ENCODE measurements around the gene PRR18.

PRR18 gene

GRCh38 chr6:166341464-166341863 lies 33.3 kb upstream of the PRR18 start:
- Histone ChIP-seq H3K4me2 (ENCODE audit: low read length) (peak overlapping the region; percentile 63), H3K23ac (ENCODE audit: low read length) (no peak overlapping the region), H4K91ac (ENCODE audit: low read depth, low read length) (no peak overlapping the region), H3K27ac (ENCODE audit: low read depth, low read length) (no peak overlapping the region), H3K79me2 (ENCODE audit: control insufficient read depth, insufficient read depth, low read length, poor library complexity) (peaks cover 27% of the 10 kb centered on the region), H2AK5ac (ENCODE audit: low read length) (no peak overlapping the region), H3K4ac (ENCODE audit: low read depth, low read length) (peak overlapping the region; percentile 75), H3K36me3 (ENCODE audit: control insufficient read depth in 1 of 2, insufficient read depth in 2 of 2, low read length in 2 of 2) (peaks cover 13 to 15% of the 10 kb centered on the region in 2 experiments), H3K18ac (ENCODE audit: low read length) (no peak overlapping the region), H3K27me3 (ENCODE audit: insufficient read depth, low read length) (no peaks in the 10 kb centered on the region), H3K4me1 (ENCODE audit: control insufficient read depth in 1 of 2, insufficient read depth in 2 of 2, low read length in 2 of 2) (peaks cover 3 to 14% of the 10 kb centered on the region in 2 experiments), H2BK12ac (ENCODE audit: low read length) (no peak overlapping the region), H3K4me3 (ENCODE audit: low read depth, low read length) (no peak overlapping the region), H2AFZ (ENCODE audit: insufficient read depth, low read length, poor library complexity) (no peak overlapping the region), H3K9ac (ENCODE audit: low read length) (no peak overlapping the region), H4K12ac (ENCODE audit: low read depth, low read length) (no peak overlapping the region), H3K79me1 (ENCODE audit: low read length) (peaks cover 19% of the 10 kb centered on the region), H4K8ac (ENCODE audit: low read depth, low read length) (no peak overlapping the region), H2BK120ac (ENCODE audit: insufficient read depth, low read length, poor library complexity) (no peak overlapping the region), H2BK5ac (ENCODE audit: low read depth, low read length, poor library complexity) (no peak overlapping the region), H3K14ac (ENCODE audit: low read length) (no peak overlapping the region), H3K9me3 (ENCODE audit: insufficient read depth, low read depth, low read length) (peaks cover 2% of the 10 kb centered on the region)
- no peak for DNase-seq
- no CpG with 5 or more reads among the region's 7 CpGs for WGBS (ENCODE audit: extremely low coverage, insufficient coverage, insufficient read length)

- Histone ChIP-seq H3K18ac (ENCODE audit: low read length) (no peak overlapping the region), H2AK5ac (ENCODE audit: low read length) (no peak overlapping the region)
- 100% methylated on average over 1 of the region's 9 CpGs for WGBS (ENCODE audit: extremely low coverage, insufficient coverage, insufficient read length)
Measured at GRCh38 chr6:166338854-166339253, 30.7 kb upstream of the PRR18 start.

GRCh38 chr6:166336847-166337246 lies 28.7 kb upstream of the PRR18 start:
- Histone ChIP-seq H2BK120ac (ENCODE audit: insufficient read depth, low read length, poor library complexity) (no peak overlapping the region), H3K27ac (ENCODE audit: low read depth, low read length) (no peak overlapping the region), H3K79me2 (ENCODE audit: control insufficient read depth, insufficient read depth, low read length, poor library complexity) (peaks cover 23% of the 10 kb centered on the region), H3K27me3 (ENCODE audit: insufficient read depth, low read length) (no peaks in the 10 kb centered on the region), H3K4ac (ENCODE audit: low read depth, low read length) (peak overlapping the region; percentile 42), H3K4me3 (ENCODE audit: low read depth, low read length) (no peak overlapping the region), H4K8ac (ENCODE audit: low read depth, low read length) (no peak overlapping the region), H3K4me1 (ENCODE audit: control insufficient read depth in 1 of 2, insufficient read depth in 2 of 2, low read length in 2 of 2) (peaks cover 0 to 6% of the 10 kb centered on the region in 2 experiments), H3K14ac (ENCODE audit: low read length) (no peak overlapping the region), H3K9ac (ENCODE audit: low read length) (no peak overlapping the region), H2AK5ac (ENCODE audit: low read length) (no peak overlapping the region), H3K23ac (ENCODE audit: low read length) (no peak overlapping the region), H3K9me3 (ENCODE audit: insufficient read depth, low read depth, low read length) (peaks cover 2% of the 10 kb centered on the region), H3K36me3 (ENCODE audit: control insufficient read depth in 1 of 2, insufficient read depth in 2 of 2, low read length in 2 of 2) (peaks cover 26 to 36% of the 10 kb centered on the region in 2 experiments), H3K4me2 (ENCODE audit: low read length) (no peak overlapping the region), H2BK12ac (ENCODE audit: low read length) (no peak overlapping the region), H4K91ac (ENCODE audit: low read depth, low read length) (no peak overlapping the region), H2AFZ (ENCODE audit: insufficient read depth, low read length, poor library complexity) (no peak overlapping the region), H2BK5ac (ENCODE audit: low read depth, low read length, poor library complexity) (no peak overlapping the region), H4K12ac (ENCODE audit: low read depth, low read length) (no peak overlapping the region), H3K79me1 (ENCODE audit: low read length) (peaks cover under 1% of the 10 kb centered on the region), H3K18ac (ENCODE audit: low read length) (peak overlapping the region; percentile 30)
- no peak for DNase-seq
- no CpG with 5 or more reads among the region's 3 CpGs for WGBS (ENCODE audit: extremely low coverage, insufficient coverage, insufficient read length)

More at GRCh38 chr6:166338854-166339253, 30.7 kb upstream of the PRR18 start:
- Histone ChIP-seq H3K23ac (ENCODE audit: low read length) (peak overlapping the region; percentile 15), H4K8ac (ENCODE audit: low read depth, low read length) (no peak overlapping the region), H3K79me1 (ENCODE audit: low read length) (peaks cover 12% of the 10 kb centered on the region), H2BK12ac (ENCODE audit: low read length) (no peak overlapping the region), H3K4me2 (ENCODE audit: low read length) (no peak overlapping the region), H4K91ac (ENCODE audit: low read depth, low read length) (no peak overlapping the region), H2BK120ac (ENCODE audit: insufficient read depth, low read length, poor library complexity) (no peak overlapping the region), H2BK5ac (ENCODE audit: low read depth, low read length, poor library complexity) (no peak overlapping the region), H3K14ac (ENCODE audit: low read length) (no peak overlapping the region), H3K27ac (ENCODE audit: low read depth, low read length) (no peak overlapping the region), H3K4me3 (ENCODE audit: low read depth, low read length) (no peak overlapping the region), H3K27me3 (ENCODE audit: insufficient read depth, low read length) (no peaks in the 10 kb centered on the region), H3K36me3 (ENCODE audit: control insufficient read depth in 1 of 2, insufficient read depth in 2 of 2, low read length in 2 of 2) (peaks cover 21 to 32% of the 10 kb centered on the region in 2 experiments), H3K4ac (ENCODE audit: low read depth, low read length) (peak overlapping the region; percentile 82), H3K9ac (ENCODE audit: low read length) (no peak overlapping the region), H2AFZ (ENCODE audit: insufficient read depth, low read length, poor library complexity) (no peak overlapping the region), H3K79me2 (ENCODE audit: control insufficient read depth, insufficient read depth, low read length, poor library complexity) (peaks cover 27% of the 10 kb centered on the region), H4K12ac (ENCODE audit: low read depth, low read length) (no peak overlapping the region), H3K9me3 (ENCODE audit: insufficient read depth, low read depth, low read length) (peaks cover 2% of the 10 kb centered on the region), H3K4me1 (ENCODE audit: control insufficient read depth in 1 of 2, insufficient read depth in 2 of 2, low read length in 2 of 2) (peaks cover 0 to 8% of the 10 kb centered on the region in 2 experiments)
- DNase-seq, result no peak

DNA sequence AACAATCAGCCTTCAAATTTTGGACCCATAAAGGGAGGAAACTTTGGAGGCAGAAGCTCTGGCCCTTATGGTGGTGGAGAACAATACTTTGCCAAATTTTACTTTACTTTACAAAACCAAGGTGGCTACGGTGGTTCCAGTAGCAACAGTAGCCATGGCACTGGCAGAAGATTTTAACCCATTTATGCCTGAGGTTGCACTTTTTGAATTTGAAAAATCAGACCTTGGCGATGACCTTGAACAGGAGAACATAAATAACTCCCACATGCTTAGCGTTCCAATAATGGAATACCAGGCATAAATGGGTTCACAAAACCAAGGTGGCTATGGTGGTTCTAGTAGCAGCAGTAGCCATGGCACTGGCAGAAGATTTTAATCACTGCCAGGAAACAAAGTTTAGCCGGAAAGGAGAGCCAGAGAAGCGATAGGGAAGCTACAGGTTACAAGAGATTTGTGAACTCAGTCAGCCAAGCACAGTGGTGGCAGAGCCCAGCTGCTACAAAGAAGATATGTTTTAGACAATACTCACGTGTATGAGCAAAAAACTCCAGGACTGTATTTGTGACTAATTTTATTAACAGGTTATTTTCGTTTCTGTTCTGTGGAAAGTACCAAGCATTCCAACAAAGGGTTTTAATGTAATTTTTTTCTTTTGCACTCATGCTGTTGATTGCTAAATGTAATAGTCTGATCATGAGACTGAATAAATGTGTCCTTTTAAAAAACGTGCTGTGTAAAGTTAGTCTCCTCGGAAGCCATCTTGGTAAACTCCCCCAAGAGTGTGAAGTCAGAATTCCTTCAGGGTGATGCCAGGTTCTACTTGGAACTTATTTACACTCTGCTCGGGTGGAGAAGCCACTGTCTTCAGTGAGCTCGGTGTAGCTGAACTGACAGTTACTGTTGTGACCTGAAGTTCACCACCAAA lies 27.4 kb upstream of the PRR18 start:
- no peaks in the 10 kb centered on the region for H3K79me1 ChIP-seq (ENCODE audit: low read length)
- H2AFZ ChIP-seq (ENCODE audit: insufficient read depth, low read length, poor library complexity), result no peak overlapping the region
- no peaks in the 10 kb centered on the region for H3K27me3 ChIP-seq (ENCODE audit: insufficient read depth, low read length)
- no peak overlapping the region for H3K14ac ChIP-seq (ENCODE audit: low read length)
- H2BK12ac ChIP-seq (ENCODE audit: low read length), result no peak overlapping the region
- peaks cover 2% of the 10 kb centered on the region for H3K9me3 ChIP-seq (ENCODE audit: insufficient read depth, low read depth, low read length)
- no peak overlapping the region for H3K4me3 ChIP-seq (ENCODE audit: low read depth, low read length)
- no peak overlapping the region for H2AK5ac ChIP-seq (ENCODE audit: low read length)
- H2BK5ac ChIP-seq (ENCODE audit: low read depth, low read length, poor library complexity), result no peak overlapping the region
- no peak overlapping the region for H2BK120ac ChIP-seq (ENCODE audit: insufficient read depth, low read length, poor library complexity)
- no peak overlapping the region for H4K91ac ChIP-seq (ENCODE audit: low read depth, low read length)
- H3K23ac ChIP-seq (ENCODE audit: low read length), result no peak overlapping the region
- H3K4me1 ChIP-seq (ENCODE audit: control insufficient read depth in 1 of 2, insufficient read depth in 2 of 2, low read length in 2 of 2), result peaks cover 0 to 6% of the 10 kb centered on the region in 2 experiments
- no peak for DNase-seq
- H3K4me2 ChIP-seq (ENCODE audit: low read length), result no peak overlapping the region
- no peak overlapping the region for H4K12ac ChIP-seq (ENCODE audit: low read depth, low read length)
- H3K27ac ChIP-seq (ENCODE audit: low read depth, low read length), result no peak overlapping the region
- no peak overlapping the region for H3K18ac ChIP-seq (ENCODE audit: low read length)
- WGBS (ENCODE audit: extremely low coverage, insufficient coverage, insufficient read length), result no CpG with 5 or more reads among the region's 11 CpGs
- H4K8ac ChIP-seq (ENCODE audit: low read depth, low read length), result no peak overlapping the region
- H3K9ac ChIP-seq (ENCODE audit: low read length), result no peak overlapping the region
- H3K4ac ChIP-seq (ENCODE audit: low read depth, low read length), result peak overlapping the region; percentile 37
- peaks cover 26 to 36% of the 10 kb centered on the region in 2 experiments for H3K36me3 ChIP-seq (ENCODE audit: control insufficient read depth in 1 of 2, insufficient read depth in 2 of 2, low read length in 2 of 2)
- H3K79me2 ChIP-seq (ENCODE audit: control insufficient read depth, insufficient read depth, low read length, poor library complexity), result peaks cover 20% of the 10 kb centered on the region

All from trophoblast cell (in vitro differentiated cells and primary cell).